Hypothalamus (tissue), 51 donors: ENCODE measurements around the gene SRSF6.
"Not testable (repeated sequence)": the region's sequence is repeated elsewhere in the genome, so short reads cannot be mapped to it uniquely, and the experiment has no call there.

ENCODE experiments used
- DNase-seq, 51 donors: peaks; one replicate each; lab custom pipeline; 2025; lab: John Stamatoyannopoulos, UW

SRSF6 gene

DNA sequence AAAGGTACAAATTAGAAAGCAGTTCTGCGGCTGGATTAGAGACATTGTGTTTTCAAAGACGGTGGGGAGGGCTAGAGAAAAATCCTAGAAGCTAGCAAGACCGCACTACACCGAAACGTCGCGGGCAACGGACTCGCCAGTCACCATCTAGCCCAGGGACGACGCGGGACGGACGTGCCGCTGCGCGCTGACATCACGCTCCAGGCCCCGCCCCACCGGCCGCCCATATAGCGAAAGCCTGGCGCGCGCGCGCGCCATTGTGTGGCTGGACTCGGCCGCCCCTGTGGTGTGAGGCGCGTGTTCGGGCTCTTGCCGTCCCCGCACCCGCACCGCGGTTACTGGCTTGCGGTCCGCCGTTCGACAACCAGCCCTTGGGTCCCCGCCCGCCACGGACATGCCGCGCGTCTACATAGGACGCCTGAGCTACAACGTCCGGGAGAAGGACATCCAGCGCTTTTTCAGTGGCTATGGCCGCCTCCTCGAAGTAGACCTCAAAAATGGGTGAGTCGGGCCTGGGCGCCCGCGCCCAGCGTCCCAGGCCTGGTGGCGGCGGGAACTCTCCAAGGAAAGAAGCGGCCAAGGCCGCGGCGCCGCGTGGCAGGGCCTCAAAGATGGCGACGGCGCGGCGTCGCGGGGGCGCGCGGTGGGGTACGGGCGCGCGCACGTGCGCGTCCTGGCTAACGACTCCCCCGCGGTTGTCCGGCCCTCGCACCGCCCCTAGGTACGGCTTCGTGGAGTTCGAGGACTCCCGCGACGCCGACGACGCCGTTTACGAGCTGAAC, at the start of gene SRSF6:
Gene SRSF6, plus strand, starts transcription at position 257 of the 782 bp plus-strand sequence. Its CDS starts 138 bp downstream, at position 395.
- peak; percentile 73 to 99 (median 92) for DNase-seq

DNA sequence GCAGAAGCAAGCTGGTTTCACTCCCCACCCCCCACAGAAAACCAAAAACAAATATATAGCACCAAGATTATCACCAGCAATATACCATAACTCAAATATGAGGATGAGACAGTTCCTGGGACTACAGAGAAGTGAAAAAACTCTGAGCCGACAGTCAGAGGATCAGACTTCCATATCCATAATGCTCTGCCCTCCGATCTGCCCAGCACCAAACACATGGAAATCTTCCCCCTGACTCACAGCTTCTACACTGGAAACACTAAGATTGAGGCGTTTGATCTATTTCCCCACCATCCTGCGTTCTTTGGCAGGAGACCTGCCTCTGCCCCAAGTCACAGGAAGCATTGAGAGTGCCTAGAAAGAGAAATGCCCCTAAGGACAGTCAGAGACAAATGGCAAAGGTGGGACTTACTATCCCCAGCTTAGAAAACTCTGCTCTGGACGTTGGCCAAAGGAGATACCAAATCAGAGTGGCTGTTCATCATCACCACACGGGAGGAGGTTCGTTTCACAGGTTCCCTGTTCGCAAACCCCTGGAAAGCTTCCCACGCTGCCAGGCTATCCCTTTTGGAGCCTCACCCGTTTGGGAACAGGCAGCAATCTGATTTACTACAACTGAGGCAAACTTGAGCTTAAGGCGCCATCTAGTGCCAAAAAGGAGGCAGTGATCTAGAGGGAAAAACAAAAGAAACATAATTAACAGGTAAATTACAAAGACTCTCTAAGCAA, 48.7 kb upstream of the SRSF6 start:
- DNase-seq: no peak

DNA sequence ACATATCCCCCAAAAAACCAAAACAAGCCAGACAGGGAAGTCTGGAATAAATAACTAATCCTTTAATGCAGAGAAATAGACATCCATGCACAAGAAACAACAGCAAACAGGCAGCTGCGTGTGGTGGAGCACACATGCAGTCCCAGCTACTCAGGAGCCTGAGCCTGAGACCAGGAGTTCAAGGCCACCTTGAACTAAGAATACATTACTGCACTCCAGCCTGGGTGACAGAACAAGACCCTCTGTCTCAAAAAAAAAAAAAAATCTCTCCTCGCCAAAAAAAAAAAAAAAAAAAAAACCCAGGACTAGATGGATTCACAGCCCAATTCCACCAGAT, 48.2 kb upstream of the SRSF6 start:
- no peak for DNase-seq

DNA sequence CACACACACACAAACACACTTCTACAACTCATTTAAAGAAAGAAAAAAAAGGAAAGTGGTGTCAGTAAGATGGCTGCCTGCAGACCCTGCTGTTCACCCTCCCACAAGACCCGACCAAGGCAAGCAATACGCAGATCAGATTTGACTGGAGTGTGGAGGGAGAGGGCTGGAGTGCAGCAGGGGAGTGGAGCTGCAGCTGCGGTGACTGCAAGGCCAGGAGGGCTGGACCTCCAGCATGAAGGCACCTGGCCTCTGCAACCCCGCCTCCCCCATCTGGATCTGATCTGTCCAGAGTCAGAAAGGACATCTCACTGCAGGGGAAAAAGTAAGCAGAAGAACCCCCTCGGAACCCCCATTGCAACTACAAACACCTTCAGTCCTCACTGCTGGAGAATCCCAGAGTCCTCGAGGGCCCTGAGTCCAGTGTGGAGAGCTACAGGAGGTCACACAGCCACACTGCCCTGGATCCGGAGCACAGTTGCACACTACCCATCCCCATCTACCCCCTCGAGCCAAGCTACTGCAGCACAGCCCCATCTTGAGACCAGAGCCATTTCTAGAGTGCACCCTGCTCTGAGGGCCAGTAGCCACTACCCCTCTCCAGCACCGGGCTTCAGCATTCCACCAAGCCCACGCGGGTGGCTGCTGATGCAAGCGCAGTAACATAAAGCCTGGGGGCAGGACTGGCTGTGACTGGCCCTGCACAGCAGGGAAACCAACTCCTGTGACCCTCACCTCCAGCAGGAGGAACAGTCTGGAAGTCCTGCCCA, 41.9 kb upstream of the SRSF6 start:
- DNase-seq: no peak

DNA sequence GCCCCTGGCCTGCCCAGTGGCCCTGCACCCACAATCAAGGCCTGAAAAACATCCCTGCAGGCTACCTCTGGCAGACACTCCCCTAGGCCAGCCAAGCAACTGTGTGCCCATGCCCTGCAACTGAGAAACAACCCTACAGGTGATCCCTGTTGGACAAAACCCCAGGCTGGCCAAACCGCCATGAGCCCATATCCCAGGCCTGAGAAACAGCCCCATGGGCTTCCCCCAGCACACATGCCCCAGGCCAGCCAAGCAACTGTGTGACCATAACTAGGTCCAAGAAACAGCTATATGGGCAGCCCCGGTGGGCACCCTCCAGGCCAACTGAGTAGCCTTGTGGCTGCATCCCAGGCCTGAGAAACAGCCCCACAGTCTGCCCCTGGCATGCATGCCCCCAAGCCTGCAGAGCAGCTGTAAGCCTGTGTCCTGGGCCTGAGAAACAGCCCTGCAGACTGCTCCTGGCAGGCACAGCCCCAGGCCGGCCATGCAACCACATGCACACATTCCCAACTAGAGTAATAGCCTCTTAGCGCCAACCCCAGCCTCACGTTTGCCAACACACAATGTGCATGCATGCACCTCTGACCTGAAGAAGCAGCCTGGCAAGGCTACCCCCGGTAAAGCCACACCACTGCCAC, 41.0 kb upstream of the SRSF6 start:
- DNase-seq: no peak

DNA sequence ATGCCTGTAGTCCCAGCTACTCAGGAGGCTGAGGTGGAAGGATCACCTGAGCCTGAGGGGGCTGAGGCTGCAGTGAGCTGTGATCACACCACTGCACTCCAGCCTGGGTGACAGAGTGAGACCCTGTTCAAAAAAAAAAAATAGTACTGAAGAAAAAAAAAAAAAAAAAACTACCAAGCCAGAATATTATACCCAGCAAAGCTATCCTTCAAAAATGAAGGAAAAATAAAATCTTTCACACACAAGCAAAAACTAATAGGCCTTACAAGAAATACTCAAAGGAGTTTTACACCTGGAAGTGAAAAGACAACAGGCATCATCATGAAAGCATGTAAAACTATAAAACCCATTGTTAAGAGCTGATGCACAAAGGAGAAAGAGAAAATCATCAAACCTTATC, 37.5 kb upstream of the SRSF6 start:
- no peak for DNase-seq

DNA sequence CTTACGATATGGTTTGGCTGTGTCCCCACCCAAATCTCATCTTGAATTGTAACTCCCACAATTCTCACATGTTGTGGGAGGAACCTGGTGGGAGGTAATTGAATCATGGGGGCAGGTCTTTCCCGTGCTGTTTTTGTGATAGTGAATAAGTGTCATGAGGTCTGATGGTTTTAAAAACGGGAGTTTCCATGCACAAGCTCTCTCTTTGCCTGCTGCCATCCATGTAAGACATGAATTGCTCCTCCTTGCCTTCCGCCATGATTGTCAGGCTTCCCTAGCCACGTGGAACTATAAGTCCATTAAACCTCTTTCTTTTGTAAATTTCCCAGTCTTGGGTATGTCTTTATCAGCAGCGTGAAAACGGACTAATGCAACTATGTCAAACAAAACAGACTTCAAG, 36.8 kb upstream of the SRSF6 start:
- DNase-seq: not testable (repeated sequence)

DNA sequence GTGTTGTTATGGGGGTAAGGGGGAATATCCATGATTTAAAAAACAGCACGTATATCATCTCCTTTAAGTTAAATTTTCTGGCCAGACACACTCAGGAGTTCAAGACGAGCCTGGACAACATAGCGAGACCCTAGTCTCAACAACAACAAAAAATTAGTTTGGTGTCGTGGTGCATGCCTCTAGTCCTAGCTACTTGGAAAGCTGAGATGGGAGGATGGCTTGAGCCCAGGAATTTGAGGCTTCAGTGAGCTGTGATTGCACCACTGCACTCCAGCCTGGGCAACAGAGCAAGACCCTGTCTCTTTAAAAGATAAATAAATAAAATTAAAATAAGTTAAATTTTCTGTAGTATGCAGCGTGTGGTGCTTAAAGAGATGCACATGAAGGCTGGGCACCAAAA, 31.5 kb upstream of the SRSF6 start:
- no peak for DNase-seq

DNA sequence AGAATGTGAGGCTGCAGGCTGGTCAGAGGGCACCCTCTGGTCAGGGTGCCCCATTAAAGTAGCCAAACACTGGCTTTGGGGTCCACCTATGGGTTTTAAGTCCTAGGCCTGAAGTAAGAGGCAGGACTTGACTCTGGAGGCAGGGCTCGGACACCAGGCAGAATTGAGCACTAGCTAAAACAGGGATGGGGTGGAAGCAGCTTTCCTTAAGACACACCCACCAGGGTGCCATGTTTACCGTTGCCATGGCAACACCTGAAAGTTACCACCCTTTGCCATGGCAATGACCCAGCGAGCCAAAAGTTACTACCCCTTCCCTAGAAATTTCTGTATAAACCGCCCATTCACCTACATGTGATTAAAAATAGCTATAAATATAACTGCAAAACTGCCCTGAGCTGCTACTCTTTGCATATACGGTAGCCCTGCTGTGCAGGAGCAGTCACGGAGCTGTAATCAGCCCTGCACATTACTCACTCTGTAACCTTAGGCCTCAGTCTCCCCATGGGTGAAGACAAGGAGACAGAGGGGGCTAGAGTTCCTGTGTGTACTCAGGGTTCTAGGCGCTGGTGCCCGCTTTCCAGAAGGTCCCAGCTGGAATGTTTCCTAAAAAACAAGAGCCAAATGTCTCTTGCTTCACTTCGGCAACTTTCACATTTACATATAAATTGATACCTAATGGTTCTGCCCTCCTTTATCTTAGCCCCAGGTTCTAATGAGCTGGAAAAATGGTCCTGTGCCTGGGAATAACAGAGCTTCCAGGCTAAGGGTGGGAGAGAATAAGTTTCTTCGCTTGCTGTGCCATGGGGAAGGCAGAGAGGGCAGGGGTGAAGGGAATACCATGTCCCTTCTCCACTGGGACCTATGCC, 27.2 kb upstream of the SRSF6 start:
- DNase-seq: no peak

DNA sequence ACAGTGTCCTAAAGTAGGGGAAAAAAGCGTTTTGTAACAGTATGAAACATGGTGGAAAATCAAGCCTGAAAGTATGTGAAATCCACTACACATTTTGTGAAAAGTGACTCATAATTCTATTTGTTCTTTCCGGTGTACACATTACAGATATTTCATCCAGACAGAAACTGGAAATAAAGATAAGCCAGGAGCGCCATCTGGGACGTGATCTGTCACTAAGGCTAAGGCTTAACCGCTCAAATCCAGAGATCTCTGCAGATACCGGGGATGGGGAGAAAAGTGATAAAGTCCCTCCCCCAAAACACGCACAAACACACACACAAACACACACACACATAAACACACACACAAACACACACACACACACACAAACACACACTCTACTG, 26.6 kb upstream of the SRSF6 start:
- no peak for DNase-seq

DNA sequence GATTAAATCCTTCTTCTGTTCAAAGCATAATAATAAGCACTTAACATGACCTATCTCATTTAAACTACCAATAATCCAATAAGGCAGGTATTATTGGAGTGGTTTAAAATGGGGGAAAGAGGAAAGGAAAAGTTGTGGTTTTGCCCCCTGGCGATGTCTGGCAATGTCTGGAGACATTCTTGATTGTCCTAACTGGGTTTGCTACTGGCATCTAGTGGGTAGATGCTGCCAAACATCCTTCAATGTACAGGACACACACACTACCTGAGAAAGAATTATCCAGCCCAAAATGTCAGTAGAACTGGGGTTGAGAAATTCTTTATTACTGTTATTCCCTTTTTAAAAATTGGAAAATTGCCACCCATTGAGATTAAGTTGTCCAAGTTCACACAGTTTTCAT, 25.2 kb upstream of the SRSF6 start:
- DNase-seq: no peak

DNA sequence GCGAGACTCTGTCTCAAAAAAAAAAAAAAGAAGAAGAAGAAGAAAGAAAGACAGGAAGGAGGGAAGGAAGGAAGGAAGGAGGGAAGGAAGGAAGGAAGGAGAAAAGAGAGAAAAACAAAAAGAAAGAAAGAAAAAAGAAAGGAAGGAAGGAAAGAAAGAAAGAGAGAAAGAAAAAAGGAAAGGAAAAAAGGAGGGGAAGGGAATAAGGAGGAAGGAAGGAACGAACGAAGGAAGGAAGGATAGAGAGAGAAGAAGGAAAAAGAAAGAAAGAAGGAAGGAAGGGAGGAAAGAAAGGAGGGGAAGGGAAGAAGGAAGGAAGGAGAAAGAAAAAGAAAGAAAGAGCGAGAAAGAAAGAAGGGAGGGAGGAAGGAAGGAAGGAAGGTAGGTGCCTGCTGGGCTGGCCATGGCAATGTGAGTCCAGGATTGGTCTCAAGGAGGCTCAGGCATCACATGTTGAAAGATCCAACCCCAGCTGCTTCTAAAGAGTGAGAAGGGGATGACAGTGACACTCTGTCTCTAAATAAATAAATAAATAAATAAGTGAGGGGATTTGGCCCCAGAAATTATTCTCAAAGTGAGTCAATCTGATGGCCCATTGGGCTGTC, 24.3 kb upstream of the SRSF6 start:
- no peak for DNase-seq

DNA sequence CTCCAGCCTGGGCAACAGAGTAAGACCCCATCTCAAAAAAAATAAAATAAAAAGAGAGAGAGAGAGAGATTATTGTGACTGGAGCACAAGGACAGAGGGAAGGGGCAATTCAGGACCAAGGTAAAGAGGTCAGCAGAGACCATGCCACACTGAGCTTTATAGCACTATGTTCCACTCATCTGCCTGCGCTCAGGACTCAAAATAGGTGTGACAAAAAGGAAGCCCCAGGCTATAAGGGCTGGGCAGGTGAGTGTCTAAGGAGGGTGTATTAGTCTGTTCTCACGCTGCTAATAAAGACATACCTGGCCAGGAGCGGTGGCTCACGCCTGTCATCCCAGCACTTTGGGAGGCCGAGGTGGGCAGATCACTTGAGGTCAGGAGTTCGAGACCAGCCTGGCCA, 23.1 kb upstream of the SRSF6 start:
- DNase-seq: no peak

DNA sequence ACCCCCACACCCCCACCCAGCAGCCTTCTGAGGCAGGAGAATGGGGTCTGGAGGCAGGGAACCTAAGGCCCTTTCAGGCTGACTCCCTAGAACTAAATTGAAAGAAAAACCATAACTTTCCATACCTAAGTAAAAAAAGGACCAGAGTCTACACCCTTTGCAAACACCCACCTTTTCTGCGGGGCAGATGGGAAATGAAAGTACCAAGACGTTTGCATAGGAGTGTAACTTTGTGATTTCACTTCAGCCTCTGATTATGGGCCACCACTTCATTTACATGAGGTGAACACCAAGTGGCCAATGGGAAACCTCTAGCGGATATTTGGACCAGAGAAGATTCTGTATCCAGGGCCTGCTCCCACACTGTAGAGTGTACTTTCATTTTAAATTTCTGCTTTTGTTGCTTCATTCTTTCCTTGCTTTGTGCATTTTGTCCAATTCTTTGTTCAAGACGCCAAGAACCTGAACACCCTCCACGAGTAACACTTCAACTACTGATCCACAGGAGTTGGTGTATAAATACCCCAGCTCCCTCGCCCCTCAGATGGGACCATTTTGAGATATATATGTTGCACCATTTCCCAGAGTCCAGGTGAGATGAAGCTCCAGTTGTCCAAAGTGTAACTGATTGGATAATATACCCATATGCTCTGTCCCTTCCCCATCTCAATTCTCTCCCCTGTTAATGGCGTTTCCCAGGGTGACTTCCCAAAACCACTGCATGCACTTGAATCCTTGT, 18.9 kb upstream of the SRSF6 start:
- no peak for DNase-seq

DNA sequence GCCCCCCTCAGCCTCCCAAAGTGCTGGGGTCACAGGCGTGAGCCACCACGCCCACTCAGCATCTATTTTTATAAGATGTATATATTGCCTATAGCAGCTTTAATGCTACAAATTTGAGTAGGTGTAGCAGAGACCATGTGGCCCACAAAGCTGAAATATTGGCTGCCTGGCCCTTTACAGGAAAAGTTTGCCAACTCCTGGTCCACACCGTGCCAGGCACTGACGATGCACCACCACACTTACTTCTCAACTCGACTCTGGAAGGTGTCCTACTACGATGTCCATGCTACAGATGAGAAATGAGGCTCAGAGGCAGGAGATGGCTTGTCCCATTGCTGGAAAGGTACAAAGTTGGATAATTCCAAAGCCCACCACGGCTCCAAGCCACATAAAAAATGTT, 17.2 kb upstream of the SRSF6 start:
- DNase-seq: no peak

DNA sequence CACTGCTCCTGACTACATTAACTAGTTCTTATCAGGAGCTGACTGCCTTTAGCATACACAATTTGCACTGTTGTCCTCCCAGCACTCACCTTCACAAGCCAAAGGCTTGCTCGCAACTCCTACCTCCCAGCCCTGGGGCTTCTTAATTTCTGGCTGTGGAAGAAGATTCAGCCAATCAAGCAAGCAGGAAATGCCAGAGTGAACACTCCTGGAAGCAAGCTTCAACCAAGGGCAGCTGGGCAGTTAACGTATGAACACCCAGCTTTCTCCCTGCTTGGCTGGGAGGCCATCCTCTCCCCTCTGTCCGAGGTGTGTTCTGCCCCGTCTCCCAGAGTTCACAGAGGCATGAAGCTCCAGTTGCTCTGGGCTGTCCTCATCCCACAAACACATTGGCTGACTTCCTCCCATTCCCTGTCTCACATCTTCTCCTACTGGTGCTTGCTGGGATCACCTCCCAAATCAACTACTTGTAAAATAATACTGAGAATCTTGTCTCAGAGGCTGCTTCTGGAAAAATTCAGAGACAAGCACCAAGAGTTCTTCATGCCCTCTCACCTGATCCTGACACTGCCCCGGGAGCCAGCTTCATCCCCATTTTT, 15.3 kb upstream of the SRSF6 start:
- DNase-seq: no peak

DNA sequence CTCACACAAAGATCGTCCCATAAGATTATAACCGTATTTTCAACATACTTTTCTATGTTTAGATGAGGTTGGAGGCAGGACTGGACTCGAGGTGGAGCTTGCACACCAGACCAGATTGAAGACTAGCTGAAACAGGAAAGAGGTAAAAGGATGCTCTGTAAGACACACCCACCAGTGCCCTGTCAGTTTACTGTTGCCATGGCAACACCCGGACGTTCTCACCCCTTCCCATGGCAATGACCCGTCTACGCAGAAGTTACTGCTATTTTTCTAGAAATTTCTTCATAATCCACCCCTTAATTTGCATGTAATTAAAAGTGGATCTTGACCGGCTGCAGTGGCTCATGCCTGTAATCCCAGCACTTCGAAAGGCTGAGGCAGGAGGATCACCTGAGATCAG, 13.6 kb upstream of the SRSF6 start:
- DNase-seq: no peak

DNA sequence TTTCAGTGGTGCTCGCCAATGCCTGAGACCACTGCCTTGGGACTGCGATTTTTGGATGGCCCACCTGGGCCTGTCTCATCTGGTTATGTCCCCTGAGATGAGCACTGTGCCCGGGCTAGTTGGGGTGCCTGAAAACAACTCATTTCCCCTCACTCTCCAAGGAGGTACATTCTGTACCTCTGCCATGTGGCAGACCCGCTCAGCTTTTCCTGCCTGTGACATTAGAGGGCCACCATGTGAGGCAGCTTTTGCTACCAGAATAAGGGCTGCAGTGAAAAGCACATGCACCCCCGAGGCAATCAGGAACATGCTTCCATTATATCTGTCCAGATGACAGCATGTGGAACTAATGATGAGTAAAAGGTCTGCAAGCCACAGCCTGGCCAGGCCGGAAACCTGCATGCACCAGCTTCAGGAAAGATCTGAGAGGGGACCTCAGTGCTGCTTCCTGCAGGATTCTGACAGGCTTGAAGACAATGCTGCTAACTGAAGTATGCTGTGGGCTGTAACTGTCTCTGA, 11.3 kb upstream of the SRSF6 start:
- no peak for DNase-seq

DNA sequence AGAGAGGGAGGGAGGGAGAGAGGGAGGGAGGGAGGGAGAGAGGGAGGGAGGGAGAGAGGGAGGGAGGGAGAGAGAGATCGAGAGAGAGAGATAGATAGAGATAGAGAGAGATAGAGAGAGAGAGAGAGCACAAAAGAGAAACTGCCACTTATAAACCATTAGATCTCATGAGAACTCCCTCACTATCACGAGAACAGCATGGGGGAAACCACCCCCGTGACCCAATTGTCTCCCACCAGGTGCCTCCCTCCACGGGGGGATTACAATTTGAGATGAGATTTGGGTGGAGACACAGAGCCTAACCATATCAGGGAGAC, 9.3 kb upstream of the SRSF6 start:
- DNase-seq: not testable (repeated sequence)
